GM21737 (cell line): ENCODE data around the gene COPS2.
"Not testable (repeated sequence)": the region's sequence is repeated elsewhere in the genome, so short reads cannot be mapped to it uniquely, and the experiment has no call there.

ENCODE experiments used
- ATAC-seq: cut with Tn5 transposase; IDR thresholded peaks from one replicate; pipeline ENCODE4 v1.9.1; 2021; ENCODE audit warnings: mild to moderate bottlenecking, moderate library complexity; ENCODE audit not compliant: unreplicated experiment

Gene COPS2

GRCh38 chr15:49110158-49110944 is 45.0 kb downstream of the COPS2 start:
- ATAC-seq = no peak

- ATAC-seq = no peak
Observed at GRCh38 chr15:49103002-49103401, 52.4 kb downstream of the COPS2 start.

GRCh38 chr15:49101536-49101935 is 53.9 kb downstream of the COPS2 start:
- ATAC-seq = no peak

- no peak for ATAC-seq
Observed at GRCh38 chr15:49096090-49096750, 59.2 kb downstream of the COPS2 start.

GRCh38 chr15:49094923-49095322 is 60.5 kb downstream of the COPS2 start:
- no peak for ATAC-seq

- ATAC-seq = no peak
Observed at GRCh38 chr15:49093252-49094105, 61.9 kb downstream of the COPS2 start.

- ATAC-seq = no peak
Observed at GRCh38 chr15:49088996-49089395, 66.4 kb downstream of the COPS2 start.

- no peak for ATAC-seq
Observed at GRCh38 chr15:49085696-49086459, 69.5 kb downstream of the COPS2 start.

GRCh38 chr15:49084285-49084570 is 71.2 kb downstream of the COPS2 start:
- ATAC-seq = no peak

- no peak for ATAC-seq
Observed at GRCh38 chr15:49083401-49084284, 71.8 kb downstream of the COPS2 start.

- ATAC-seq = no peak
Observed at GRCh38 chr15:49082960-49083359, 72.4 kb downstream of the COPS2 start.

- no peak for ATAC-seq
Observed at GRCh38 chr15:49079340-49080039, 75.9 kb downstream of the COPS2 start.

GRCh38 chr15:49075881-49076280 is 79.5 kb downstream of the COPS2 start:
- ATAC-seq = no peak

- ATAC-seq = not testable (repeated sequence)
Observed at GRCh38 chr15:49074589-49075287, 80.7 kb downstream of the COPS2 start.
